NOMO-1 treated with dmso at 0.1 percent for 144 hours (cell line): ENCODE data around the gene PCDH15.
"Not testable (repeated sequence)": the region's sequence is repeated elsewhere in the genome, so short reads cannot be mapped to it uniquely, and the experiment has no call there.

Experiments
- DNase-seq: peaks from one replicate; lab custom pipeline; 2025; ENCODE audit not compliant: unreplicated experiment; lab: John Stamatoyannopoulos, UW

Gene PCDH15

DNA sequence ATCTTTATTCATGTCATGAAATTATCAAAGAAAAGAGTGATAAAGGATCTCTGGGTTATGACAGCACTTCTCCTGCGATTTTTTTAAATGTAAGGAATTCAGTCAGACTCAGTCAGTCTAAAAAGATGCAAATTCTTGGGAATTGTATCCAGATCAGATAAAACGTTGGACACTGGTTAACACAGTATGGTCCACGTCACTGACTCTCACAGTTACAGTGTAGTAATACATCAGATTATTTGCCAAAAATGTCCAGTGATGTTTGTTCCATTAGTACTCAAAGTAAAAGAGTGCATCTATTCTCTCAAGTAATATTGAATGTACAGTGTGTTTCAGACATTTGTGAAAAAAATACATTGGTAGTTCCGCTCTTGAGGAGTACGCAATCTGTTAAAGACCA, 224.5 kb downstream of the PCDH15 start:
- no peak for DNase-seq

- DNase-seq, result no peak
Measured at GRCh38 chr10:54559498-54559897, 241.5 kb downstream of the PCDH15 start.

DNA sequence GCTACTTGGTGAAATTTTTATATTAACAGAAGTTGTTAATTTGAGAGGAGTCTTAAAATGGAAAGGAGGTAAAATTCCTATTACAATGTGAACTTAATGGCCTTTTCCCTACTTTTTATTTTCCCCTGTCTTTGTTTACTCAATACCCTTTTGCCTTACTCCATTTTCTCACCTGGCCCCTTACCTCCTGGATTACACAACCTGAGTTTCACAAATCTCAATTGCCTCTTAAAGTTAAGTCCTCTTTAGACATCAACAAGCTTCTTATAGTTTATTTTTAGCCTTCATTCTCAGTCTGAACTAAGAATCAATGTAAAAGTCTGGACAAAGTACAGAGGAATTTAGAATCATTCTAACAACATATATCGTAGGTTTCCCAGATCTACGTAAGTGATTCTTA, 247.0 kb downstream of the PCDH15 start:
- DNase-seq, result no peak

DNA sequence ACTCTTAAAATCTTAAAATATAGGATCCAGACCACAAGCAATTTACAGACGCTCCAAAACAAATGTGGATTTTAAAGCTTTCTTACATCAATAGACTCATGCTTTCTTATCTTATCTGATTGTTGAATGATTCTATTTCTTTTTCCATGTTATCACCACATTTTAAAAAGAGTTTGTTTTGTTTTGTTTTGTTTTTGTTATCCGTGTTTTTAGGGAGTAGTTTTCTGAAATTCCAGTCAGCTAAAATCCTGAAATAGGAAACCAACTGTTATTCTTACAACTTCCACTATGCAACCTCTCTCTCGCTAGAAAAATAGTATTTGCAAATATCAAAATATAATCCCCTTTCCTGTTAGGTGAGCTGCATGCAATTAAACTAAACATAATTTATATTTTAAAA, 251.0 kb downstream of the PCDH15 start:
- DNase-seq, result no peak

DNA sequence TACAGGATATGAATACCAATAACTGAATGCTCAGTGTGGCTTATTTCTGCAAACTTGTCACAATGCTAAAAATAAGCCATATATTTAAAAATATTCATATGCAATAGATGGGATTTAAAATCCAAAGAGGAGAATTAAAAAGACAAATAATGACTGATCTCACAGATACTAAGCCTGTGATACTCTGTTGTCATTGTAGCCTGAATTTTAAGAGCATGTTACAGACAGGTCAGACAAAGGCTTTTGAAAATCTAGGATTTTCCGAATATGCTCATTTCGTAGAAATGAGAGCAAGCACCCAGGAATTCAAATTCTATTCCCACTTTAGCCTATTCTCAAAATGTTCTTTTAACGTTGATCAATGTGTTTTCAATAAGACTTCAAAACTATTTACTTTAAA, 269.7 kb downstream of the PCDH15 start:
- DNase-seq, result no peak

GRCh38 chr10:54530299-54530698, 270.7 kb downstream of the PCDH15 start:
- DNase-seq, result no peak

DNA sequence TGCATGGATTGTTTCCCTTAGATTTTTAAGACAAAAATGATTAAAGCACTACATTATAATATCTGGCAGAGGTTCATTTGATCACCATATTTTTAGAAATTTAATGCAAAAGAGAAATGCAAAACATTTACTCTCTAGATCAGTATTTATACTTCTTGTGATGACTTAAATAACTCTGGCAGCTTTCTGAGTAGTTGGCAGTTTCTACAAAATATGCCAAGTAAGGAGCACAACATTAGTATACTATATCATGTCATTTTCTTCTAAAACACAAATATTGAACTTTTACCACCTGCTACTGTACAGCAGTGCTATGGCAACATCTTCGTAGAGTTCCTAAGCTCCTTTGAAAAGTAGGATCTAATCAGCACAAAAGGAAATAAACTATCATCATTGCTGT, 275.2 kb downstream of the PCDH15 start:
- DNase-seq, result no peak

- not testable (repeated sequence) for DNase-seq
Measured at GRCh38 chr10:54515244-54515643, 285.8 kb downstream of the PCDH15 start.

- no peak for DNase-seq
Measured at GRCh38 chr10:54503863-54504262, 297.2 kb downstream of the PCDH15 start.

DNA sequence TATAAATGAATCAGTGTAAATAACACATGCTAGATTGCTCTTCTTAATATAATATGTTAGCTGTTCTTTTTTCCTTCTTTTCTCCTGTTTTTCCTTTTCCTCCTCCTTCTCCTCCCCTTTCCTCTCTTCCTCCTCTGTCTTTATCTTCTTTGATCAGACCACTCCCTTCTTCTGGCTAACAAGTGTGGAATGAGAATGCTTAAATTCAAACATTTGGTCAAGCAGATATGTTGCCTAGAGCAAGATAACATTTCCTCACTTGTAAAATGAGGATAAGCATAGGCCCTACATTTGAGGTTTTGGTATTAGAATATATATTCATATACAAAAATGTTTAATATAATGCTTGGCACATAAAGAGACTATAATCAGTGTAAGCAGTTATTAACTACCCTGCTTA, 299.1 kb downstream of the PCDH15 start:
- DNase-seq, result no peak

DNA sequence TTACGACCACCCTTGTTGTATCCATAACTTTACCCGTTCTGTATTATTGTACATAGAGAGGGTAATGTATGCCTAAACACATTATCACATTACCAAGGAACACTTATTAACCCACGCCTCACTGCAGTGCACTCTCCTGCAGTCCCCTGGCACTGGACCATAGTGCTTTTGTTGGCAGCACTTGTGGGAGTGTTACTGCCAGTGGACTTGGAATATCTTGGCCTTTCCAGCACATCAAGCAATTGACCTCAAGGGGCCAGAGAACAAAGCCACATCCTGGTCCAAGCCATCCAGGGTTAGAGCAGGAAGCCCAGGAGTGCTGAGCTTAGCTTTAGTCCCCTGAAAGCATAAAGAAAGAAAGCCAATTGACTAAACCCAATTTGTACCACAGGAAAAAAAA, 304.2 kb downstream of the PCDH15 start:
- DNase-seq, result no peak

DNA sequence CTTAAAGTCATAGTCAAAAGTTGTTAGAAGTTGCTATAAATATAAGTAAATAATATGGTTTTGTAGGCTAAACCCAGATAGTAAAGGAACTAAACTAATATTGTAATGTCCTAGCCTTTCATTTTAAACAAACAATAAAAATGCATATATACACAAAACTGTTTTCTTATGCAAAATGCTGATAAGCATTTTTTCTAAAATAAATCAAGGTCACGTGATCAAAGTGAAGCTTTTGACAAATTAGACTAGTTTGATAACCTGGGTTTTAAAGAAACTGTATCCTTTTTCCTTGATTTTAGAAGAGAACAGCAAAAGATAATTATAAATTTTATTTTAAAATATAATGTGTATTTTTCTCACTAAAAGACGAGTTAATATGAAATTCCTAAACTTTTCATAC, 313.3 kb downstream of the PCDH15 start:
- DNase-seq, result no peak

GRCh38 chr10:54485971-54486370, 315.1 kb downstream of the PCDH15 start:
- no peak for DNase-seq

GRCh38 chr10:54484186-54484585, 316.8 kb downstream of the PCDH15 start:
- no peak for DNase-seq

DNA sequence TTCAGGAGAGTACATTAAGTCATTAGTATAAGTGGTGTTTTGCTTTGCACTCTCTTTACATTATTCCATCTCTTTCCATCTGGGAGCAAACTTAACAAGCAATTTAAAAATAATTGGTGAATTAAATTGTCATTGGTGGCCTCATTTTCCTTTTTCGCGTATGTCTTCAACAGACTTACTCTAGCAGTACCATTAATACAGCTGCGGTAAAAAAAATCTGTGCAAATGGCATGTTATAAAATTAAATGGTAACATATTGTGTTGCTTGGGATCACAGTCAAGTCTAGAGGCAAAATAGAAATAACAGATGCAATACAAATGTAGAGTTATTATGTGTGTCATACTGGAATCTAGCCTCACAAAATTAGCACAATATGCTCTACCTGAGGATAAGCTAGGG, 322.4 kb downstream of the PCDH15 start:
- no peak for DNase-seq

DNA sequence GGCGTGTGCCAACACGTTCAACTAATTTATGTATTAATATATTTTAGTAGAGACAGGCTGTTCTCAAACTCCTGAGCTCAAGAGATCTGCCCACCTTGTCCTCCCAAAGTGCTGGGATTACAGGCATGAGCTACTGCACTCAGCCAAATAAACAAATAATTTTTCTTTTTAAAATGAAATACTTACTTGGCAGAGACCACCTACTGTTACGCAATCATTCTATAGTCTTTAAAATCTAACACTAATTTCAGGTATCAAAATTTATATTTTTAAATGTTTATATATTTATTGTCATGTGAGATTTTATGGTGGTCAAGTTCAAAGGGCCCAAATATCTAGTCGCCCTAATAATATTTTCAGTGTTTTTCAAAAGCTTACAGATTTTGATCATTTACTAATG, 323.3 kb downstream of the PCDH15 start:
- no peak for DNase-seq

GRCh38 chr10:54470324-54470631, 330.8 kb downstream of the PCDH15 start:
- no peak for DNase-seq

GRCh38 chr10:54469587-54470323, 331.3 kb downstream of the PCDH15 start:
- no peak for DNase-seq

DNA sequence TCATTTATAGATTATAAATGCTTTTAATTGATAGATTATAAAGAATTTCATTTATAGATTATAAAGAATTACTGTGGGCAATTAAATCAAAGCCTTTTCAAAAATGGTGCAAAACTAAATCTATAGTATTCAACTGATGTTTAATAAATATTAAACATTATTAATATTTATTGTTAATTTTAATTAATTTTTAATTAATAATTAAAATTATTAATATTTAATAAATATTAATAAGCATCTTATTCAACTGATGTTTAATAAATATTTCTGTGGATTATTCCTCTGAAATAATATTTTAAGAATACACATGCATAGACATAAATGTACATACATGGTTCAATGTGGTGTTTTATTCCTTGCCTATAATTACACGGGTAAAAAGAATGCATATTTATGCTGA, 346.8 kb downstream of the PCDH15 start:
- DNase-seq, result no peak

GRCh38 chr10:54449056-54449455, 352.0 kb downstream of the PCDH15 start:
- no peak for DNase-seq

GRCh38 chr10:54444170-54444569, 356.9 kb downstream of the PCDH15 start:
- DNase-seq, result no peak

- no peak for DNase-seq
Measured at GRCh38 chr10:54441275-54441674, 359.8 kb downstream of the PCDH15 start.

DNA sequence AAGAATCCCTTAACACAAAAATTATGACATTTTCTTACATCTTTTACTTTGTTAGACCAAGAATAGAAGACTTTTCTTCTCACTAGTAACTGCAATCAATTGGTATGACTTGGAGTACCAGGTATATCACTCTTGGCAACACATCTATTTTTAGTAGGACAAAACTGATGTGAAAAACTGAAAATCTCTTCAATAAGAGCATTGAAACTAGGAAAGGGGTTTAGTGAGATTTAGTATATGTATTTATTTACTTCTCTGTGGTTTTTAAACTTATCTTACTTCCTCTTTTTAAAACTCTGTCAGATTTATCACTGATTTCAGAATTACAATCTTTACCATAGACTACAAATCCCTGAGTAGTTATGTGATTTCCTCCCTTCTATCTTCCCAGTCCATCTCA, 366.2 kb downstream of the PCDH15 start:
- DNase-seq, result no peak

- DNase-seq, result no peak
Measured at GRCh38 chr10:54415483-54415882, 385.5 kb downstream of the PCDH15 start.
